HG03280 (cell line): ENCODE results near the gene APOLD1.
"Not testable (repeated sequence)": the region's sequence is repeated elsewhere in the genome, so short reads cannot be mapped to it uniquely, and the experiment has no call there.

Experiments used
- ATAC-seq: cut with Tn5 transposase; IDR thresholded peaks from one replicate; pipeline ENCODE4 v1.9.1; 2021; ENCODE audit warnings: mild to moderate bottlenecking, moderate library complexity; ENCODE audit not compliant: unreplicated experiment

Gene APOLD1

GRCh38 chr12:12807517-12807903 lies 22.1 kb downstream of the APOLD1 start:
- ATAC-seq: not testable (repeated sequence)

GRCh38 chr12:12807970-12808702 lies 22.7 kb downstream of the APOLD1 start:
- ATAC-seq: peak; percentile 54

- ATAC-seq: no peak
Observed at GRCh38 chr12:12810553-12811021, 25.1 kb downstream of the APOLD1 start.

- no peak for ATAC-seq
Observed at GRCh38 chr12:12811343-12811742, 25.9 kb downstream of the APOLD1 start.

GRCh38 chr12:12812174-12812573 lies 26.7 kb downstream of the APOLD1 start:
- ATAC-seq: no peak

GRCh38 chr12:12812618-12813119 lies 27.2 kb downstream of the APOLD1 start:
- ATAC-seq: no peak

- ATAC-seq: peak; percentile 82
Observed at GRCh38 chr12:12813120-12814101, 28.0 kb downstream of the APOLD1 start, which contains the start of gene DDX47. Gene DDX47 (plus strand): TSS chr12:12813346. CDS start chr12:12813368, 22 bp downstream.

- no peak for ATAC-seq
Observed at GRCh38 chr12:12817616-12818015, 32.2 kb downstream of the APOLD1 start.

- no peak for ATAC-seq
Observed at GRCh38 chr12:12818701-12819100, 33.2 kb downstream of the APOLD1 start.

- no peak for ATAC-seq
Observed at GRCh38 chr12:12819221-12819620, 33.8 kb downstream of the APOLD1 start.

GRCh38 chr12:12819752-12820311 lies 34.4 kb downstream of the APOLD1 start:
- ATAC-seq: no peak

- not testable (repeated sequence) for ATAC-seq
Observed at GRCh38 chr12:12820376-12820775, 34.9 kb downstream of the APOLD1 start.

GRCh38 chr12:12821975-12822374 lies 36.5 kb downstream of the APOLD1 start:
- ATAC-seq: no peak

GRCh38 chr12:12822886-12823285 lies 37.4 kb downstream of the APOLD1 start:
- no peak for ATAC-seq

GRCh38 chr12:12823300-12823699 lies 37.8 kb downstream of the APOLD1 start:
- no peak for ATAC-seq

- ATAC-seq: no peak
Observed at GRCh38 chr12:12823811-12824210, 38.4 kb downstream of the APOLD1 start.

- ATAC-seq: no peak
Observed at GRCh38 chr12:12835378-12836146, 50.1 kb downstream of the APOLD1 start.

- ATAC-seq: no peak
Observed at GRCh38 chr12:12836571-12836970, 51.1 kb downstream of the APOLD1 start.

- ATAC-seq: no peak
Observed at GRCh38 chr12:12837025-12837812, 51.8 kb downstream of the APOLD1 start.

- ATAC-seq: no peak
Observed at GRCh38 chr12:12837813-12838153, 52.3 kb downstream of the APOLD1 start.
